ENCODE data around the gene CSF1R. TPM values are rescaled to one million over a fixed set of nuclear protein-coding genes. Genes with fewer than 3 reads are reported as not detected.

CSF1R gene
- polyA plus RNA-seq, 1 donor (not counting 4 experiments of a cell fraction or from before 2014, with no cell fraction given): not detected

- dilution Hi-C loops (cut with MboI; ENCODE audit: extremely low pct_ligation_motif_present, low sequenced_read_pairs): no loop called here
- TF ChIP-seq CTCF (optimal IDR thresholded peaks at IDR 0.05 in 1 of 3, IDR thresholded peaks at IDR 0.05 in 1 of 3, conservative IDR thresholded peaks at IDR 0.05 in 1 of 3; ENCODE audit: extremely low read depth in 1 of 3, insufficient read depth in 2 of 3, low read length in 3 of 3) (no peak), EZH2 (IDR thresholded peaks at IDR 0.05; ENCODE audit: low read length) (no peak)
- Histone ChIP-seq H2AFZ (ENCODE audit: control insufficient read depth, low read length) (no peak overlapping the region), H3K27me3 (ENCODE audit: control insufficient read depth, extremely low read depth, insufficient read depth, low read length) (no peaks in the 10 kb centered on the region), H3K4me2 (ENCODE audit: control insufficient read depth, extremely low read depth, insufficient read depth, low read depth, low read length) (no peak overlapping the region), H3K9me1 (ENCODE audit: control insufficient read depth, extremely low read depth, insufficient read depth, low read length) (no peaks in the 10 kb centered on the region), H3K36me3 (ENCODE audit: control insufficient read depth in 2 of 2, extremely low read depth in 1 of 2, insufficient read depth in 2 of 2, low read length in 2 of 2) (peaks cover 32 to 50% of the 10 kb centered on the region in 2 experiments), H3K79me2 (ENCODE audit: control insufficient read depth, insufficient read depth, low read length) (peaks cover 20% of the 10 kb centered on the region), H4K20me1 (ENCODE audit: control insufficient read depth, extremely low read depth, insufficient read depth, low read length) (no peaks in the 10 kb centered on the region), H3K9me3 (ENCODE audit: control insufficient read depth, low read depth, low read length) (no peaks in the 10 kb centered on the region), H3K4me1 (ENCODE audit: control insufficient read depth, extremely low read depth, insufficient read depth, low read length) (peaks cover 36% of the 10 kb centered on the region), H3K27ac (ENCODE audit: control insufficient read depth, insufficient read depth, low read length) (no peak overlapping the region), H3K4me3 (ENCODE audit: control insufficient read depth in 2 of 3, extremely low read depth in 1 of 3, insufficient read depth in 2 of 3, low read depth in 1 of 3, low read length in 3 of 3) (no peak overlapping the region), H3K9ac (ENCODE audit: control insufficient read depth, extremely low read depth, insufficient read depth, low read length) (no peak overlapping the region)
- FAIRE-seq (no peak), DNase-seq (ENCODE audit: low read depth, low spot score) (no peak)
These were observed 61.9 kb downstream of the CSF1R start for GRCh38 chr5:150024346-150024984.

GRCh38 chr5:150023136-150023535, 63.2 kb downstream of the CSF1R start:
- H3K4me2 ChIP-seq (ENCODE audit: control insufficient read depth, extremely low read depth, insufficient read depth, low read depth, low read length): peak overlapping the region; percentile 84
- no peak overlapping the region for H2AFZ ChIP-seq (ENCODE audit: control insufficient read depth, low read length)
- H3K9ac ChIP-seq (ENCODE audit: control insufficient read depth, extremely low read depth, insufficient read depth, low read length): no peak overlapping the region
- H3K4me3 ChIP-seq (ENCODE audit: control insufficient read depth in 2 of 3, extremely low read depth in 1 of 3, insufficient read depth in 2 of 3, low read depth in 1 of 3, low read length in 3 of 3): no peak overlapping the region
- H3K9me3 ChIP-seq (ENCODE audit: control insufficient read depth, low read depth, low read length): no peaks in the 10 kb centered on the region
- peaks cover 40% of the 10 kb centered on the region for H3K4me1 ChIP-seq (ENCODE audit: control insufficient read depth, extremely low read depth, insufficient read depth, low read length)
- no peak for TF ChIP-seq CTCF (optimal IDR thresholded peaks at IDR 0.05 in 1 of 3, IDR thresholded peaks at IDR 0.05 in 1 of 3, conservative IDR thresholded peaks at IDR 0.05 in 1 of 3; ENCODE audit: extremely low read depth in 1 of 3, insufficient read depth in 2 of 3, low read length in 3 of 3)
- TF ChIP-seq EZH2 (IDR thresholded peaks at IDR 0.05; ENCODE audit: low read length): no peak
- H3K79me2 ChIP-seq (ENCODE audit: control insufficient read depth, insufficient read depth, low read length): peaks cover 24% of the 10 kb centered on the region
- no peaks in the 10 kb centered on the region for H4K20me1 ChIP-seq (ENCODE audit: control insufficient read depth, extremely low read depth, insufficient read depth, low read length)
- peaks cover 35 to 52% of the 10 kb centered on the region in 2 experiments for H3K36me3 ChIP-seq (ENCODE audit: control insufficient read depth in 2 of 2, extremely low read depth in 1 of 2, insufficient read depth in 2 of 2, low read length in 2 of 2)
- dilution Hi-C loops (cut with MboI; ENCODE audit: extremely low pct_ligation_motif_present, low sequenced_read_pairs): no loop called here
- no peak for DNase-seq (ENCODE audit: low read depth, low spot score)
- H3K27ac ChIP-seq (ENCODE audit: control insufficient read depth, insufficient read depth, low read length): peak overlapping the region; percentile 83
- FAIRE-seq: no peak
- no peaks in the 10 kb centered on the region for H3K27me3 ChIP-seq (ENCODE audit: control insufficient read depth, extremely low read depth, insufficient read depth, low read length)
- no peaks in the 10 kb centered on the region for H3K9me1 ChIP-seq (ENCODE audit: control insufficient read depth, extremely low read depth, insufficient read depth, low read length)
